Stimulated activated CD4-positive, alpha-beta T cell treated with anti-CD3 and anti-CD28 coated beads, Interleukin-1b, Interleukin-23, amount 100 ng/mL, for 48 hours (primary cell): ENCODE data around the gene PGBD5.

Source experiments
- DNase-seq: peaks from one replicate; pipeline ENCODE4 v3.0.0-alpha.2; 2020

Gene PGBD5

GRCh38 chr1:230277201-230278025, 148.7 kb downstream of the PGBD5 start:
- no peak for DNase-seq

- no peak for DNase-seq
Observed at GRCh38 chr1:230276401-230276800, 149.7 kb downstream of the PGBD5 start.

GRCh38 chr1:230274254-230274653, 151.9 kb downstream of the PGBD5 start:
- DNase-seq, result no peak

GRCh38 chr1:230273141-230273710, 152.9 kb downstream of the PGBD5 start:
- no peak for DNase-seq

GRCh38 chr1:230272557-230272956, 153.6 kb downstream of the PGBD5 start:
- no peak for DNase-seq

GRCh38 chr1:230271300-230272035, 154.7 kb downstream of the PGBD5 start:
- no peak for DNase-seq

GRCh38 chr1:230270559-230271281, 155.4 kb downstream of the PGBD5 start:
- DNase-seq, result peak; percentile 41

- no peak for DNase-seq
Observed at GRCh38 chr1:230270185-230270558, 156.0 kb downstream of the PGBD5 start.

GRCh38 chr1:230268371-230269170, 157.6 kb downstream of the PGBD5 start:
- DNase-seq, result no peak

- no peak for DNase-seq
Observed at GRCh38 chr1:230267338-230268065, 158.6 kb downstream of the PGBD5 start.

- DNase-seq, result no peak
Observed at GRCh38 chr1:230266456-230266855, 159.7 kb downstream of the PGBD5 start.

GRCh38 chr1:230265200-230266115, 160.7 kb downstream of the PGBD5 start:
- DNase-seq, result no peak
